Stimulated activated CD4-positive, alpha-beta T cell treated with anti-CD3 and anti-CD28 coated beads, Interleukin-12 subunit alpha, Interleukin-12 subunit beta, amount 100 ng/mL, for 24 hours (primary cell): ENCODE results near the gene GFRA4.
"Not testable (repeated sequence)": the region's sequence is repeated elsewhere in the genome, so short reads cannot be mapped to it uniquely, and the experiment has no call there.

Source experiments
- DNase-seq, 2 experiments: peaks; one replicate each; pipeline ENCODE4 v3.0.0-alpha.2; 2020; ENCODE audit warnings: low read depth in 2 of 2

The GFRA4 gene

GRCh38 chr20:3616250-3616649, 46.9 kb downstream of the GFRA4 start:
- DNase-seq = no peak

- DNase-seq = not testable (repeated sequence)
Measured at GRCh38 chr20:3615171-3615840, 47.9 kb downstream of the GFRA4 start.

GRCh38 chr20:3614466-3614865, 48.7 kb downstream of the GFRA4 start:
- DNase-seq = no peak

GRCh38 chr20:3613821-3614440, 49.3 kb downstream of the GFRA4 start:
- no peak for DNase-seq

- DNase-seq = no peak
Measured at GRCh38 chr20:3612795-3613572, 50.2 kb downstream of the GFRA4 start.

DNA sequence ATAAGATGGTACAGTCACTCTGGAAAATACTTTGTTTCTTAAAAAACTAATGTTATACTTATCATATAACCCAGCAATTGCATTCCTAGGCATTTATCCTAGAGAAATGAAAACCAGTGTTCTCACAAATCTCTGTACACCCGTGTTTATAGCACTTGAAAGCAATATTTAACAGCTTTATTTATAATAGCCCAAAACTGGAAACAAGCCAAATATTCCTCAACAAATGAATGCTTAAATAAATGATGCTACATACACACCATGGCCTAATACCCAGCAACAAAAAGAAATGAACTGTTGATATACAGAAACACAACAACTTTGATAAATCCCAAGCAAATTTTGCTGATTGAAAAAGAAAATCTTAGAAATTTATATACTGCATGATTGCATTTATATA, 51.3 kb downstream of the GFRA4 start:
- DNase-seq = no peak
